Keratinocyte (primary cell): ENCODE results near the gene NR5A1.

Experiments used
- EZH2 ChIP-seq: IDR thresholded peaks from one replicate; pipeline ENCODE4 v1.6.1; 2012; ENCODE audit warnings: inconsistent platforms, mild to moderate bottlenecking, low read length, moderate library complexity
- TF ChIP-seq, protein P1 (sequence below), 3 experiments: IDR thresholded peaks in 1 of 3; conservative IDR thresholded peaks in 1 of 3; optimal IDR thresholded peaks in 1 of 3; 2 replicates in 2 of 3; 3 replicates in 1 of 3; pipeline versions ENCODE3 to v1.5.1; 2011; ENCODE audit warnings: low read length in 3 of 3, mild to moderate bottlenecking in 3 of 3, moderate library complexity in 2 of 3, control low read depth in 1 of 3, inconsistent platforms in 1 of 3; ENCODE audit not compliant: insufficient read depth in 2 of 3; ENCODE audit errors: extremely low read depth in 1 of 3

DNA sequence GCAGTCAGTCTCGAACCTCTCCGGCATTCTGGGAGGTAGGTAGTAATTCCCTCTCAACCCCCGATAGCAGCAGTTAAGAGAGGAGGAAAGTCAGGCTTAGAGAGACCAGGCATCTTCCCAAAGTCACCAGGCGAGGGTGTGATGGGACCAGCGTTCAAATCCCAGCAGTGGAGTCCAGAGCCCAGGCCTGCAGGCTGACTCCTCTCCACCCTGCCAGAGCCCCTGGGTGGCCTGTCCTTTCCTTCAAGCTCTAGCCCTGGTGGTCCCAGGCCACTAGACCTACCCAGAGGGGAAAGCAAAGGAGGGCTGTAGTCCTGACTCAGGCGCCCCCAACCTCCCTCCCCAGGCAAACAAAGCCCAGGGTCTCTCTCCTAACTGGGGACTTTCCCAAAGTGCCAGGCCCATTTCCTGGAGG is 4.2 kb upstream of the NR5A1 start:
- TF ChIP-seq, protein P1, sequence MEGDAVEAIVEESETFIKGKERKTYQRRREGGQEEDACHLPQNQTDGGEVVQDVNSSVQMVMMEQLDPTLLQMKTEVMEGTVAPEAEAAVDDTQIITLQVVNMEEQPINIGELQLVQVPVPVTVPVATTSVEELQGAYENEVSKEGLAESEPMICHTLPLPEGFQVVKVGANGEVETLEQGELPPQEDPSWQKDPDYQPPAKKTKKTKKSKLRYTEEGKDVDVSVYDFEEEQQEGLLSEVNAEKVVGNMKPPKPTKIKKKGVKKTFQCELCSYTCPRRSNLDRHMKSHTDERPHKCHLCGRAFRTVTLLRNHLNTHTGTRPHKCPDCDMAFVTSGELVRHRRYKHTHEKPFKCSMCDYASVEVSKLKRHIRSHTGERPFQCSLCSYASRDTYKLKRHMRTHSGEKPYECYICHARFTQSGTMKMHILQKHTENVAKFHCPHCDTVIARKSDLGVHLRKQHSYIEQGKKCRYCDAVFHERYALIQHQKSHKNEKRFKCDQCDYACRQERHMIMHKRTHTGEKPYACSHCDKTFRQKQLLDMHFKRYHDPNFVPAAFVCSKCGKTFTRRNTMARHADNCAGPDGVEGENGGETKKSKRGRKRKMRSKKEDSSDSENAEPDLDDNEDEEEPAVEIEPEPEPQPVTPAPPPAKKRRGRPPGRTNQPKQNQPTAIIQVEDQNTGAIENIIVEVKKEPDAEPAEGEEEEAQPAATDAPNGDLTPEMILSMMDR (optimal IDR thresholded peaks at IDR 0.05 in 1 of 3, IDR thresholded peaks at IDR 0.05 in 1 of 3, conservative IDR thresholded peaks at IDR 0.05 in 1 of 3; ENCODE audit: extremely low read depth in 1 of 3, insufficient read depth in 2 of 3, low read length in 3 of 3), result peak in 1 of 3 experiments; percentile 6
- TF ChIP-seq EZH2, result no peak
